Stimulated activated CD8-positive, alpha-beta memory T cell treated with anti-CD3 and anti-CD28 coated beads, Interleukin-15, amount 100 ng/mL, for 1 hour (primary cell): Measurements from ENCODE around the gene SLC22A7.
"Not testable (repeated sequence)": the region's sequence is repeated elsewhere in the genome, so short reads cannot be mapped to it uniquely, and the experiment has no call there.

Experiments used
- DNase-seq: peaks from one replicate; pipeline ENCODE4 v3.0.0-alpha.2; 2020; ENCODE audit warnings: low read depth

Gene SLC22A7

DNA sequence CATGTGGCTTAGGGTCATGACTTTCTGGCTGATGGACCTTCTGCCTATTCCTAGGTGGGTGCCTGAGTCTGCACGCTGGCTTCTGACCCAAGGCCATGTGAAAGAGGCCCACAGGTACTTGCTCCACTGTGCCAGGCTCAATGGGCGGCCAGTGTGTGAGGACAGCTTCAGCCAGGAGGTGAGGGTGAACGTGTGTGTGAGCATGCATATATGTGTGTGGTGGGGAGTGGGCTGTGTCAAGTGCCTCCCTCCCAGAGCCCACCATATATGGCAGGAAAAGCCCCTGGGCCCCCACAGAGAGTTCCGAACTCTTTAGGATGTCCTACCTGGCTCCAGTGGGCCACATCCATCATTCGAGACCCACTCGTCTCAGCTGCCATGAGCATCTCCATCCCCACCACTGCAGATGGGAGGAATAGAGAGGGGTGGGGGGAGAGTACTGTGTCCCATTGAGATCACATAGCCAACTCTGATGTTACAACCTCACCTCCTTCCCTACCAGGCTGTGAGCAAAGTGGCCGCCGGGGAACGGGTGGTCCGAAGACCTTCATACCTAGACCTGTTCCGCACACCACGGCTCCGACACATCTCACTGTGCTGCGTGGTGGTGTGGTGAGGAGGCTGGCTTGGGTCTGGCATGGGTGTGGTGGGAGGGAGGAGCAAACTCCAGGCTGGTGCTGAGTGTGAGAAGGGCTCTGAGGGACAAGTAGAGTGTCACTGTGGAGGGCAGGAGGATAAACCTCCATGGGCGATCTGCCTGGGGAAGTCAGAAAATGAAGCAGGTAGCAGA is 3.2 kb downstream of the SLC22A7 start:
- DNase-seq, result no peak

DNA sequence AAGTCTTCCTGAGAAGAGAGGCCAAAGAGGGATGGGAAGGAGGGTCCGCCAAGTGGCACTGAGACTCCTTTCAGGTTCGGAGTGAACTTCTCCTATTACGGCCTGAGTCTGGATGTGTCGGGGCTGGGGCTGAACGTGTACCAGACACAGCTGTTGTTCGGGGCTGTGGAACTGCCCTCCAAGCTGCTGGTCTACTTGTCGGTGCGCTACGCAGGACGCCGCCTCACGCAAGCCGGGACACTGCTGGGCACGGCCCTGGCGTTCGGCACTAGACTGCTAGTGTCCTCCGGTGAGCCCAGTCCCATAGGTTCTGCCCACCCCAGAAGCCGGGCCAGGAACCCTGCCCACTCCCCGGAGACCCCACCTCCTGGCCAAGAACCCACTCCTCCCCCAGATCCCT is 4.1 kb downstream of the SLC22A7 start:
- DNase-seq, result no peak

GRCh38 chr6:43303006-43303405 is 4.9 kb downstream of the SLC22A7 start:
- not testable (repeated sequence) for DNase-seq

- DNase-seq, result no peak
Observed at GRCh38 chr6:43303751-43304331, 5.8 kb downstream of the SLC22A7 start.

DNA sequence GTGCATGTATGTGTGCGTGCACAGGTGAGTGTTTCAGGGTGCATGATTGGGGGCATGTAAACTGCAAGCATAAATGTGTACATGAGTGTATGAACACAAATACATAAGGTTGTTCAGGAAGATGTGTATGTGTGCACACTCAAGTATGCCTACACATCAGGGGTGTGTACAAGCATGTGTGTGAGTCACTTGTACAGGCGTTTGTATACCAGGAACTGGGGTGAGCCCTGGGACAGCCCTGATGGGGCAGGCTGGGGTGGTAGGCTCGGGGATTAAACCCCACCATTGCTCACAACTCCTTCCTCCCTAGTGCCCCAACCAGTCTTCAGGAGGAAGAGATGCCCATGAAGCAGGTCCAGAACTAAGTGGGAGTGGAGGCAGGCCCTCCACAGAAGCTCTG is 6.3 kb downstream of the SLC22A7 start:
- no peak for DNase-seq

GRCh38 chr6:43304882-43305281 is 6.8 kb downstream of the SLC22A7 start:
- no peak for DNase-seq

GRCh38 chr6:43306086-43306485 is 8.0 kb downstream of the SLC22A7 start:
- no peak for DNase-seq

GRCh38 chr6:43307451-43308100 is 9.5 kb downstream of the SLC22A7 start:
- no peak for DNase-seq

GRCh38 chr6:43308101-43308989 is 10.3 kb downstream of the SLC22A7 start, which contains the start of gene CRIP3:
Gene CRIP3 (minus strand): TSS chr6:43308826. CDS start chr6:43308792, 34 bp downstream.
- no peak for DNase-seq

GRCh38 chr6:43308990-43309477 is 11.0 kb downstream of the SLC22A7 start:
- no peak for DNase-seq

DNA sequence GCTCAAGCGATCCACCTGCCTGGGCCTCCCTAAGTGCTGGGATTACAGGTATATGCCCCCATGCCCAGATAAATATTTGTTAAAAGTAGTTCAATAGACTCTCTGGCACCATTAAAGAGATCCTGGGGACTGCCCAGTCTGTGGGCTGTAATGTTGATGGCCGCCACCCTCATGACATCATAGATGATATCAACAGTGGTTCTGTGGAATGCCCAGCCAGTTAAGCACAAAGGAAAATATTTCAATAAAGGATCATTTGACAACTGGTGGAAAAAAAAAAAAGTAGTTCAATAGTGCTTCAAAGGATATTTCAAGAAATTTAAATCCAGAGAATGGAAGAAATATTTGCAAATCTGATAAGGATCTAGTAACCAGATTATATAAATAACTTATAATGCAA is 12.1 kb downstream of the SLC22A7 start:
- no peak for DNase-seq

DNA sequence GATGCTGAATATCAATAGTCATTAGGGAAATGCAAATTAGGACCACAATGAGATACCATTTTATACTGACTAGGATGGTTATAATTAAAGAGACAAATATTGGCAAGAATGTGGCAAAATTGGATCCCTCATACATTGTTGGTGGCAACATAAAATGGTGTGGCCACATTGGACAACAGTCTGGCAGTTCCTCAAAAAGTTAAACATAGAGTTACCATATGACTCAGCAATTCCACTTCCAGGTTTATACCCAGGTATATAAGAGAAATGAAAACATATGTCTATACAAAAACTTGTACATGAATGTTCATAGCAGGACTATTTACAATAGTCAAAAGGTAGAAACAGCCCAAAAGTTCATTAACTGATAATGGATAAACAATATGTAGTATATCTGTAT is 12.6 kb downstream of the SLC22A7 start:
- no peak for DNase-seq

DNA sequence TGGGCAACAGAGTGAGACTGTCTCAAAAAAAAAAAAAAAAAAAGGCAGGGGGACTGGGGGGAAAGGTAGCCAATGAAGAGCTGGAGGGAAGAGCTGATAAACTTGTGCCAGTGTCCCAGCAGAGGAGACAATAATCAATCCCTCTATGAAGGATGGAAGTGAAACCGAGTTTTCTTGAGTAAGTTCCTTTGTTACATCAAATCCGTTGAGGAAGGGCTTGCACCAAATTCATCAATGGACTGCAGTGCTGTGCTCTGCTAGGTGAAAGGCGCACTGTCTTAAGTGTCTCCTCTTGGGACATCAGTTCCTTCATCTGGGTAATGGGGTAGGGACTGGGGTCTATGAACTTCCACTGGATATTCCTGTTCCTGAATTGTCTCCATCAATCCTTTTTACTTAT is 13.6 kb downstream of the SLC22A7 start:
- no peak for DNase-seq

DNA sequence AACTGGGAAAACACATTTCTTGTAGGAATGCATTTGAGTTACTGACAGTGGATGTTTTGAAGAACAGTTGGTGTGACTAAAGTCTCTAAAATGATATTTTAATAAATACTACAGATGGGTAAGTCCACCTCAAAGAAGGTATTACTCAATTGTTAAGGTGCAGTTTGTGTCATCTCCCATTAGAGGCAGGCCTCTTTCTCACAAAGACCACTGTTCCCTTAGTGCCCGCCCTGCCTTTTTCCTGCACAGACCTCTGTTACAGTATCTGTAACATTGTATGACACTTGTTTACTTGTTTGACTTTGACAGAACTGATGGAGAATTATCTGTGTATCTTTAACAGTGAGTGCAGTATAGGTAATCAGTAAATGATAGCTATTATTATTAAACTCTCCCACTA is 15.8 kb downstream of the SLC22A7 start:
- no peak for DNase-seq

DNA sequence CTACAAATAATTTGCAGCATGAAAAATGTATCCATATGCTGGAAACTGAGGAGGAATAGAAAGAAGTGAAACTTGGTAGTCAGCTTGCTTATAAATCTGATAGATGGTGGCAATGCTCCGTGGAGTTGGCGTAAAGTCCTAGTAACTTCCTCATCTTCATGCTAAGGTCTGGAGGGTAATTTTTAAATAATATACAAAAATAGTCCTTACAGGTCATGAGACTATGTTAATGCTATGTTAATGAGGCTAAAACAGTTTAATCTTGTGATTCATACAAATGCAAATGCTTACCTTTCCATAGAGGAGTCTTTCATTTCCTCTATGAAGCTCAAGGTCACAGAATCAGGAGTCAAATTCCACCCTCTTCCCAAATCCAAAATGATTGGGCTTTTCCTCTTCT is 20.0 kb downstream of the SLC22A7 start:
- DNase-seq, result no peak

- no peak for DNase-seq
Observed at GRCh38 chr6:43325876-43326275, 27.8 kb downstream of the SLC22A7 start.

DNA sequence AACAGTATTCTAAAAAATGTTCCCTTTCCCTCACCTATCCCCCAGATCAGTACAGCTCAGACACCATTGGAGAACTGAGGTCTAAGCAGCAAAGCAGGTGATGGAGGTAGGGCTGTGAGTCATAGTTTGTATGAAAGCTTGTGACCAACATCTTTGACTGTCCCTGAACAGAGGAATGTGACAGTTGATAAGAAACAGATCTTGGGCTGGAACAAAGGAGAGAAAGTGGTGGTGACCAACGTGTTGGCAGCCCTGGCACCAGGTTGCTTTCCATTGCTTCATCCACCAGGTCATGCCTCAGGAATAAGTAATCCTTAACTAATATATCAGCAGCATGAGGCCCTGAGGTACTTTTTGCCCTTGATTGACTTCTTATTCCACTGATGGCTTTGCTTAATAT is 30.5 kb downstream of the SLC22A7 start:
- DNase-seq, result no peak

DNA sequence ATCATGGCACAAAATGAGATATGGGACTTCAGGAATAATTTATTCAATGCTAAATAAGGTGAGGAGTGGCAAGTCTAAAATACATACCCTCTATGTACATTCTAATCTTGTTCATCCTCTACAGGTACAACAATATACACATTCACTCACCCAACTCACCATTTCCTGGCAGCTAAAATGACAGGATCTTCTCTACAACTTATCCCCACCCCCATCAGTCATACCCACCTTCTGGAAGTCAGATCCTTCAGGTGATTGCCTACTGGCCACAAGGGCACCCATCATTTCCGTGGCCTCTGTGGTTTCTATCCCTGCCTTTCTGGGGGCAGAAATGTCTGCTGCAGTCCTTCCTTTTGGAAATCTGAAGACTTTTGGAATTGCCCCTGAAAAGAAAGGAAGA is 33.4 kb downstream of the SLC22A7 start:
- no peak for DNase-seq

DNA sequence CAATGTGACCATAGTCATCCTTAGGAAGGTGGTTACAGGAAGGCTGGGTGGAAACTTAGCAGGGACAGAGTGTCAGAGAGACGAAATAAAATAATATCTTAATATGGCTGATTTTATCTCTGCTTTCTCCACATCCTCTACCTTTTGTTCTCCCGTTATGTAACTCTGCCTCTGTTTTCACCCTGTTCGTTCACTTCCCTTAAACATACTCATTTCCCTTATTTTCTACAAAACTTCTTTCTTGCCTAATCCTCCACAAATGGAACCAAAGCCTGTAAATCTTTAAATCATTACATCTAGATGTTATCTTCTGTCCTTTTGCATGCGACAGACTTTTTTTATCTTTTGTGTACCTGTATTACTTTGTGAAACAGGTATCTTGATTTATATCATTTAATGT is 33.8 kb downstream of the SLC22A7 start:
- no peak for DNase-seq

- no peak for DNase-seq
Observed at GRCh38 chr6:43334466-43335095, 36.5 kb downstream of the SLC22A7 start.

GRCh38 chr6:43335469-43335868 is 37.4 kb downstream of the SLC22A7 start:
- no peak for DNase-seq

- no peak for DNase-seq
Observed at GRCh38 chr6:43336382-43336781, 38.3 kb downstream of the SLC22A7 start.
